Breast epithelium (tissue), 4 donors: ENCODE data around the gene JPH4. TPM values are rescaled to one million over a fixed set of nuclear protein-coding genes. Genes with fewer than 3 reads are reported as not detected.

Experiments used
- DNase-seq, 2 donors: peaks; one replicate each; pipeline ENCODE4 v3.0.0-alpha.2; 2019; ENCODE audit warnings: low spot score in 2 of 2
- H3K27ac ChIP-seq, 2 donors: fragments of 200-600 bp; sonication (generic) in 1 of 2; one replicate each; pipeline ENCODE4 v1.5.1; 2016 to 2019; ENCODE audit warnings: mild to moderate bottlenecking in 1 of 2
- H3K27me3 ChIP-seq, 2 donors: fragments of 200-600 bp; sonication (generic) in 1 of 2; one replicate each; pipeline versions ENCODE4 v1.5.1 to v1.6.0; 2017 to 2019; ENCODE audit warnings: control low read depth in 1 of 2, mild to moderate bottlenecking in 1 of 2
- H3K36me3 ChIP-seq: fragments of 200-600 bp; one replicate; pipeline ENCODE4 v1.5.1; 2019
- H3K4me1 ChIP-seq, 2 donors: fragments of 200-600 bp; sonication (generic); one replicate each; pipeline ENCODE4 v1.5.1; 2016 to 2019; ENCODE audit warnings: control low read depth in 1 of 2
- H3K4me3 ChIP-seq, 3 donors: fragments of 200-600 bp; sonication (generic); 1 replicate in 2 of 3; 2 replicates in 1 of 3; pipeline ENCODE4 v1.5.1; 2016 to 2019; ENCODE audit warnings: mild to moderate bottlenecking in 3 of 3, moderate library complexity in 2 of 3
- H3K9me3 ChIP-seq, 2 donors: fragments of 200-600 bp; sonication (generic) in 1 of 2; one replicate each; pipeline ENCODE4 v1.5.1; 2016 to 2019; ENCODE audit warnings: control low read depth in 1 of 2
- CTCF ChIP-seq, 3 donors: fragments of 450-650 bp; IDR thresholded peaks; one replicate each; pipeline ENCODE4 v1.5.1; 2016 to 2017; ENCODE audit warnings: antibody characterized with exemption in 3 of 3, mild to moderate bottlenecking in 3 of 3, moderate library complexity in 3 of 3
- POLR2A ChIP-seq: fragments of 450-650 bp; IDR thresholded peaks from one replicate; pipeline ENCODE4 v1.6.1; 2016; ENCODE audit warnings: antibody characterized with exemption, mild to moderate bottlenecking, moderate library complexity
- POLR2AphosphoS5 ChIP-seq, 3 donors: sonication (generic); formaldehyde crosslinking; IDR thresholded peaks; one replicate each; pipeline ENCODE4 v1.6.1; 2017; ENCODE audit warnings: antibody characterized with exemption in 3 of 3
- intact Hi-C: fragments of 100-400 bp; cut with DNase I; formaldehyde crosslinking; loops from one replicate; pipeline ENCODE4 v1.15.1; 2023; ENCODE audit warnings: low total_unique reads
- total RNA-seq, 3 donors: library from RNA; depleted of rRNA; stranded (reverse); fragments of >200 nt; gene quantifications; one replicate each; pipeline ENCODE4 v1.1.0, GENCODE V29; 2016

JPH4 gene
- total RNA-seq, 3 donors from 2014 or later: 0.66 to 0.96 (median 0.73) TPM

DNA sequence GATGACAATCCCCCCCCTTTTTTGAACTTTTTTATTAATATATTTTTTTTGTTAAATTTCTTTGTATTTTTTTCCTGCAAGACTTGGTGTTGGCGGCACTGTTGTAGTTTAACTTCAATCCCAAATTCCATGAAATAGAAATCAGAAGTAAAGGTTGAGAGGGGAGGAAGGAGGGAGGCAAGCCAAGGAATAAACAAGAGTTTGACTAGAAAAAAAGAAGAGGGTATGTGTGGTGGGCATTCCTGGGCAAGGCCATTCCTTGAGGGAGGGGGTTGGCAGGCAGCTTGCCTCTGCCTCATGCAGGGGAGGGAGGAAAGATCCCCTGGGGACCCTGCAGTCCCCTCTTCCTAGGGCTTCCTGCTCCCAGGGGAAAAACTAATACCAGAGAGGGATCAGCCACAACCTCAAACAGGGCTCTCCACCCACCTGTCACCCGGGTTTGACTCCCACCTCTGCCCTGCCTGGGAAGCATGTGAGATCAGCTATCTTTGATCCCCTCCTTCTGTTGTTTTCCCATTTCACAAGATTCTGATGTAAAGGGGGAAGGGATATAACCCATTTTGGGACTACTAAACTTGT is 10.5 kb downstream of the JPH4 start:
- peak overlapping the region; percentile 84 to 88 for H3K27ac ChIP-seq
- DNase-seq: peak in 1 of 2 donors; percentile 34
- no peaks in the 10 kb centered on the region for H3K9me3 ChIP-seq
- no peaks in the 10 kb centered on the region for H3K27me3 ChIP-seq
- H3K36me3 ChIP-seq: no peaks in the 10 kb centered on the region
- intact Hi-C loops: no loop called here
- peaks cover 4 to 13% of the 10 kb centered on the region in 2 donors for H3K4me1 ChIP-seq
- TF ChIP-seq POLR2A (no peak), CTCF (IDR thresholded peaks at IDR 0.05) (no peak), POLR2AphosphoS5 (IDR thresholded peaks at IDR 0.05) (no peak)
- peak overlapping the region; percentile 63 to 77 (median 71) for H3K4me3 ChIP-seq

GRCh38 chr14:23567186-23568020 is 11.2 kb downstream of the JPH4 start, which contains the start of gene AP1G2:
Gene AP1G2 (minus strand): TSS chr14:23567791. CDS start chr14:23567314, 477 bp downstream.
- DNase-seq: peak; percentile 90 to 95
- peak within 1 kb of the TSS; percentile 84 to 88 for H3K27ac ChIP-seq
- peak within 1 kb of the TSS; percentile 63 to 77 (median 71) for H3K4me3 ChIP-seq
- H3K27me3 ChIP-seq: no peaks in the 10 kb centered on the region
- peak; percentile 45 for TF ChIP-seq POLR2A
- peak; percentile 36 to 64 (median 62) for TF ChIP-seq POLR2AphosphoS5 (IDR thresholded peaks at IDR 0.05)
- TF ChIP-seq CTCF (IDR thresholded peaks at IDR 0.05): no peak
- H3K9me3 ChIP-seq: no peaks in the 10 kb centered on the region
- H3K36me3 ChIP-seq: no peaks in the 10 kb centered on the region
- H3K4me1 ChIP-seq: peaks cover 4 to 13% of the 10 kb centered on the region in 2 donors
- intact Hi-C loops: no loop called here

DNA sequence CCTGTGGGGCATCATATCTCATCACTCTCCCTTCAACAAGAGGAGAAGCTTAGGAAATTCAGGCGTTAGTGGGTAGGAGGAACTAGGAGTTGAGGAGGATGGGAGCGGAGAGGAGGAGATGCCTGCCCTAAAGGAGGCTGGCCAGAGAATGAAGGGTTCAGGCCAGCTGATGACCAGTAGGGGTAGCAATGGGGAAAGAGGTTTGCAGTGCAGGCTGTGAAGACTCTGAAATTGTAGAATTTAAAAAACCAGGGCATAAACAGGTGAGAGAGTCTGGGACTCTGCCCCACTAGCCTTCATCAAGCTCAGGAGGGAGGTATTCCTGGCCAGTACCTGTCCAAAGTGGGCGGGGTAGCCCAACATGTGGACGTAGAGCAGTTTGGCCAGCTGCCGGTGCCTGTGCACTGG is 11.8 kb downstream of the JPH4 start:
- intact Hi-C loops: no loop called here

DNA sequence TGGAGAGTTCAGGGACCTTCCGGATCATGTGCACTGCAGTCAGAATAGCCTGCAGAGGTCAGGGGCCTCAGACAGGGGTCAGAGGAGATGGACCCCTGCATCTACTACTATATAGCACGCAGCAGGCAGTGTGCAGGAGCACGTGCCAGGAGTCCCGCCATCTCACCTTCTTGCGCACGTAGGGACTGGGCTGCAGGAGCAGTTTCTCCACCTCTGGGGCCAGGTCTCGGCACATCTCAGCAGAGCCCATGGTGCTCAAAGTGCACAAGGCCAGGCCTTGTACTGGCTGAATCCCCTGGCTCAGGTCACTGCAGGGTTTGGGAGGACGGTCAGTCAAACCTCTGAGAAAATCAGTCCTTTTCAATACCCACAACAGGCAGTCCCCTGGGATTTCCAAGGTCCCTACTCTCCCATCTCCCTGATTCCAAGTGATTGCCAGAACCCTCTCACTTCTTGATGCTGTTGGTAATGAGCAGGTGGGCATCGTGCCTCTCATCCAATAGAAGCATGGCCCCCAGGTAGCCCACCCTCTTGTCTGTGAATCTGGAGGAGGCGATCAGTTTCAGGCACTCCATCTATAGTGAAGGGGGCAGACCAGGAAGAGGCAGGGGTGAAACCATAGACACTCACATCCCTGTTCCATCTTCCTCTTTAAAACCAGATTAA is 12.3 kb downstream of the JPH4 start:
- H3K9me3 ChIP-seq: no peaks in the 10 kb centered on the region
- no peaks in the 10 kb centered on the region for H3K36me3 ChIP-seq
- no peak for DNase-seq
- peak overlapping the region in 2 of 3 donors; percentile 71 to 77 for H3K4me3 ChIP-seq
- peaks cover 4 to 13% of the 10 kb centered on the region in 2 donors for H3K4me1 ChIP-seq
- intact Hi-C loops: no loop called here
- no peaks in the 10 kb centered on the region for H3K27me3 ChIP-seq
- TF ChIP-seq POLR2AphosphoS5 (IDR thresholded peaks at IDR 0.05): no peak
- no peak for TF ChIP-seq POLR2A
- TF ChIP-seq CTCF (IDR thresholded peaks at IDR 0.05): no peak
- peak overlapping the region; percentile 84 to 88 for H3K27ac ChIP-seq

More for the DNA sequence above, 11.8 kb downstream of the JPH4 start:
- Histone ChIP-seq H3K4me1 (peaks cover 4 to 13% of the 10 kb centered on the region in 2 donors), H3K27ac (peak overlapping the region; percentile 84 to 88), H3K4me3 (peak overlapping the region; percentile 63 to 77 (median 71)), H3K27me3 (no peaks in the 10 kb centered on the region), H3K36me3 (no peaks in the 10 kb centered on the region), H3K9me3 (no peaks in the 10 kb centered on the region)
- peak; percentile 65 to 75 for DNase-seq
- no peak for TF ChIP-seq POLR2A
- no peak for TF ChIP-seq POLR2AphosphoS5 (IDR thresholded peaks at IDR 0.05)
- peak in 1 of 3 donors; percentile 8 for TF ChIP-seq CTCF (IDR thresholded peaks at IDR 0.05)
